ENCODE results near the gene SEC31A. TPM values are rescaled to one million over a fixed set of nuclear protein-coding genes. Genes with fewer than 3 reads are reported as not detected.

SEC31A gene
- total and polyA plus RNA-seq, 2 experiments from 2014 or later: 226 to 306 TPM

GRCh38 chr4:82797405-82798111 lies 93.4 kb downstream of the SEC31A start:
- Histone ChIP-seq H3K9me2 (replicated peaks; ENCODE audit: insufficient read depth) (no peaks in the 10 kb centered on the region), H4K20me1 (ENCODE audit: insufficient read depth, poor library complexity, severe bottlenecking) (no peaks in the 10 kb centered on the region), H3K27ac (no peak overlapping the region), H3K4me2 (peak overlapping the region; percentile 95), H3K36me3 (replicated peaks; ENCODE audit: insufficient read depth, low read depth) (no peaks in the 10 kb centered on the region), H3K4me1 (ENCODE audit: insufficient read depth) (peaks cover 13% of the 10 kb centered on the region), H3K27me3 (peaks cover 17% of the 10 kb centered on the region), H2AFZ (peak overlapping the region; percentile 31), H3K9me3 (ENCODE audit: low read depth) (no peaks in the 10 kb centered on the region), H3K79me2 (peaks cover under 1% of the 10 kb centered on the region), H3K4me3 (peak overlapping the region; percentile 88)
- TF ChIP-seq CTCF (IDR thresholded peaks at IDR 0.05; ENCODE audit: poor library complexity) (no peak), EZH2phosphoT487 (IDR thresholded peaks at IDR 0.05; ENCODE audit: low read depth, severe bottlenecking, unreplicated experiment) (no peak), EZH2 (IDR thresholded peaks at IDR 0.05; ENCODE audit: borderline replicate concordance) (no peak)
- 3% methylated on average over 39 of the region's 47 CpGs for WGBS (ENCODE audit: low lambda C conversion rate, missing lambda C conversion rate)
- DNase-seq (ENCODE audit: low spot score): no peak

GRCh38 chr4:82797040-82797404 lies 93.9 kb downstream of the SEC31A start:
- WGBS (ENCODE audit: low lambda C conversion rate, missing lambda C conversion rate): 11% methylated on average over 6 of the region's 6 CpGs
- peak overlapping the region; percentile 88 for H3K4me3 ChIP-seq
- H2AFZ ChIP-seq: peak overlapping the region; percentile 31
- no peak for TF ChIP-seq EZH2 (IDR thresholded peaks at IDR 0.05; ENCODE audit: borderline replicate concordance)
- TF ChIP-seq EZH2phosphoT487 (IDR thresholded peaks at IDR 0.05; ENCODE audit: low read depth, severe bottlenecking, unreplicated experiment): no peak
- TF ChIP-seq CTCF (IDR thresholded peaks at IDR 0.05; ENCODE audit: poor library complexity): no peak
- no peaks in the 10 kb centered on the region for H3K9me3 ChIP-seq (ENCODE audit: low read depth)
- H3K36me3 ChIP-seq (replicated peaks; ENCODE audit: insufficient read depth, low read depth): no peaks in the 10 kb centered on the region
- no peaks in the 10 kb centered on the region for H4K20me1 ChIP-seq (ENCODE audit: insufficient read depth, poor library complexity, severe bottlenecking)
- H3K79me2 ChIP-seq: peaks cover 4% of the 10 kb centered on the region
- no peaks in the 10 kb centered on the region for H3K9me2 ChIP-seq (replicated peaks; ENCODE audit: insufficient read depth)
- H3K27me3 ChIP-seq: peaks cover 16% of the 10 kb centered on the region
- H3K27ac ChIP-seq: no peak overlapping the region
- no peak for DNase-seq (ENCODE audit: low spot score)
- H3K4me2 ChIP-seq: peak overlapping the region; percentile 95
- peaks cover 13% of the 10 kb centered on the region for H3K4me1 ChIP-seq (ENCODE audit: insufficient read depth)

- 65% methylated on average over 6 of the region's 6 CpGs for WGBS (ENCODE audit: low lambda C conversion rate, missing lambda C conversion rate)
- Histone ChIP-seq H3K79me2 (peaks cover 6% of the 10 kb centered on the region), H2AFZ (no peak overlapping the region), H3K4me3 (no peak overlapping the region), H3K4me2 (no peak overlapping the region), H3K36me3 (replicated peaks; ENCODE audit: insufficient read depth, low read depth) (no peaks in the 10 kb centered on the region), H3K4me1 (ENCODE audit: insufficient read depth) (peaks cover 8% of the 10 kb centered on the region), H4K20me1 (ENCODE audit: insufficient read depth, poor library complexity, severe bottlenecking) (no peaks in the 10 kb centered on the region), H3K27ac (no peak overlapping the region), H3K27me3 (no peaks in the 10 kb centered on the region), H3K9me2 (replicated peaks; ENCODE audit: insufficient read depth) (no peaks in the 10 kb centered on the region), H3K9me3 (ENCODE audit: low read depth) (no peaks in the 10 kb centered on the region)
- no peak for DNase-seq (ENCODE audit: low spot score)
- TF ChIP-seq EZH2 (IDR thresholded peaks at IDR 0.05; ENCODE audit: borderline replicate concordance) (no peak), EZH2phosphoT487 (IDR thresholded peaks at IDR 0.05; ENCODE audit: low read depth, severe bottlenecking, unreplicated experiment) (no peak), CTCF (IDR thresholded peaks at IDR 0.05; ENCODE audit: poor library complexity) (no peak)
These were observed 97.9 kb downstream of the SEC31A start for GRCh38 chr4:82792912-82793649.
